ENCODE data around the gene THRA.

Gene THRA

GRCh38 chr17:40099619-40100418 is 37.1 kb downstream of the THRA start:
- no peak for DNase-seq (ENCODE audit: low read depth in 2 of 2)

DNA sequence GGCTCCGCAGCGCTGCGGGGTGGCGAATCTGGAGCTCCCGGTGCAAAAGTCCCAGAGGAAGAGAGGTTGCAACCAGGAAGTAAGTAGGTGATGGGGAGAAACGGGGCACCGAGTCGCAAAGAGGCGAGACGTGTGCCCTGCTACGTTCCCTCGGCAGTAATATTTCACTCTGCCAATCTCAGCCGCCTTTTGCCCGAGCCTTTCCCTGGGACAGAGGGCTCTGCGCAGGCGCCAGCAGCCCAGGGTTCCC is 37.6 kb downstream of the THRA start, which contains the start of gene NR1D1:
NR1D1 (minus strand) TSS at position 171 of the 250 bp plus-strand sequence. CDS start 495 bp downstream, outside the sequence.
- no peak for DNase-seq (ENCODE audit: low read depth in 2 of 2)

GRCh38 chr17:40100669-40101366 is 38.1 kb downstream of the THRA start:
- DNase-seq (ENCODE audit: low read depth in 2 of 2), result peak; percentile 75 to 76

- DNase-seq (ENCODE audit: low read depth in 2 of 2), result no peak
Measured at GRCh38 chr17:40101367-40102210, 38.8 kb downstream of the THRA start.

DNA sequence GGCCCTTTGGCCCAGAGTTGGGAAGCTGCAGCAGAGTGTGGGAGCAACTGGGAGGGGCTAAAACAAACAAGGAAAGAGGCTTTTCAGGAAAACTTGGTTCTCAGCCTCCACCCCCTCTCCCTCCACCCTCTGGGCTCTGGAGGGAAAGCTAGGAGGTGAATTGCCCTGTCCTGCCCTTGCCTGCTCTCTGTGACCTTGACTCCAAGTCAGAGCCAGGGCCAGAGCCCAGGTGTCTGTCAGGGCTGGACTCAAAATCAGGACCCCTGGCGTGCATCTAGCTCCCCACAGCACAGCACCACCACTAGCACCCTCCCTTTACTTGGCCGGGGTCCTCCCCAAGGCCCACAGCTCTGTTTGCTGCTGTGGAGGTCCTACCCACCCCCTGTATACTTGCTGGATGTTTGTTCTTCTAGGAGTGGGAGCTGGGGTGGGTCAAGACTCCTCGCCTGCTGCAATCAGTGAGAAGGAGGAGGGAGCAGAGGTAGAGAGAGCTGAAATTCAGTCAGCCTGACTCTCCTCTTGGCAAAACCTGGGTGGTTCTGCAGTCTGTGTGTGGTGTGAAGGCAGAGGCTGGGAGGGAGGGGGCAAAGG is 40.4 kb downstream of the THRA start:
- no peak for DNase-seq (ENCODE audit: low read depth in 2 of 2)

DNA sequence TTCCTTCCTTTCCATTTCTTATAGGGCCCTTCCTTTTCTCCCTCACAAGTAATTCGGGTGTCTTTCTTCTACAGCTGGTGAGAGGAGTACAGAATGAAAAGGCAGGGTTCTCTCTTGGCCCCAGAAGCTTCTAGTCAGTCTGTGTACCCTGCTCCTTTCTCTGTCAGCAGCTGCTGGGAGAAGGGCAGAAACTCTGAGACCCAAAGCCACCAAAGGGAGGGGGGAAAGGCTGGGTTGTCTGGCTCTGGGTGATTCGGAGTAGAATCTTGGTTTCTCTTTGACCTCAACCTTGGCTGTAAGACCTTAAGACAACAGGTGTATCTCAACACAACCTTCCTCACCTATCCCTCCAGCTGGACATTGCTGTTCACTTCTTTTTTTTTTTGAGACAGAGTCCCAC is 40.9 kb downstream of the THRA start:
- DNase-seq (ENCODE audit: low read depth in 2 of 2), result no peak

DNA sequence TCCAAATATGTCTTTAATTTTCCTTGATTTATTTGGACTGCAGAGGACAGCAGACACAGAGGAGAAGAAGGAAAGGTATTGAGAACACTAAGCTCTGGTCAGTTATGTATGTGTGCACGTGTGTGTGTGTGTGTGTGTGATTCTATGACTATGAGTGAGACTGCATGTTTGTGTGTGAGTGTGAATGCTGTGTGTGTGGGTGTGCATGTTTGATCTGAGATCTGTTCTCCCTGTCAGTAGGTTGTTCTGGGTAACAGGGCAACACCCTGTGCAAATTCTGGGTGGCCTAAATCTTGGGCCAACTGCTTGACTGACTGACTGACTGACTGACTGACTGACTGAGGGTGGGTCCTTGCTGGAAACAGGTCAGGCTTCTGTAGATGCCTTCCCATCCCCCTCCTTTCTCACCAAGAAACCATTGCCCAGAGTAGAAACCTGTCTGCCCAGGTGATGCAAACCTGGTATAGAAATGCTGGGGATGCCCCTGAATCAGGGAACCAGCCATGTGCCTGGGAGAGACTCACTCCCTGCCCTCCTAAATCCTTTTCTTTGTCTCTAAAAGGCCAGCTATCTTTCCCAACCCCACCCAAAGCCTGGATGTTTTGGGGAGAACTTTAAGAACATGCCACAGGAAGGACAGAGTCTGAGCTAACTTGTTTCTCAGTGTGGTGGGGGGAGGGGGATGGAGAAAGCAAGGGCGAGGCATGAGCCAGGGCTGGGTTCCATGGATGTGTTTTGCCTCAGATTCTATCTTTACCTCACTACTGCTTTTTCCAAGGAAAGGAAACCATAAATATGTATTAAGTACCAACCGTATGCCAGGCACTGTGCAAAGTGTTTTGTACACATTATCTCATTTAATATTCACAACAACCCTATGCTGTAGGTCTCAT is 42.1 kb downstream of the THRA start:
- no peak for DNase-seq (ENCODE audit: low read depth in 2 of 2)

- DNase-seq (ENCODE audit: low read depth in 2 of 2), result no peak
Measured at GRCh38 chr17:40105861-40106759, 43.3 kb downstream of the THRA start.

DNA sequence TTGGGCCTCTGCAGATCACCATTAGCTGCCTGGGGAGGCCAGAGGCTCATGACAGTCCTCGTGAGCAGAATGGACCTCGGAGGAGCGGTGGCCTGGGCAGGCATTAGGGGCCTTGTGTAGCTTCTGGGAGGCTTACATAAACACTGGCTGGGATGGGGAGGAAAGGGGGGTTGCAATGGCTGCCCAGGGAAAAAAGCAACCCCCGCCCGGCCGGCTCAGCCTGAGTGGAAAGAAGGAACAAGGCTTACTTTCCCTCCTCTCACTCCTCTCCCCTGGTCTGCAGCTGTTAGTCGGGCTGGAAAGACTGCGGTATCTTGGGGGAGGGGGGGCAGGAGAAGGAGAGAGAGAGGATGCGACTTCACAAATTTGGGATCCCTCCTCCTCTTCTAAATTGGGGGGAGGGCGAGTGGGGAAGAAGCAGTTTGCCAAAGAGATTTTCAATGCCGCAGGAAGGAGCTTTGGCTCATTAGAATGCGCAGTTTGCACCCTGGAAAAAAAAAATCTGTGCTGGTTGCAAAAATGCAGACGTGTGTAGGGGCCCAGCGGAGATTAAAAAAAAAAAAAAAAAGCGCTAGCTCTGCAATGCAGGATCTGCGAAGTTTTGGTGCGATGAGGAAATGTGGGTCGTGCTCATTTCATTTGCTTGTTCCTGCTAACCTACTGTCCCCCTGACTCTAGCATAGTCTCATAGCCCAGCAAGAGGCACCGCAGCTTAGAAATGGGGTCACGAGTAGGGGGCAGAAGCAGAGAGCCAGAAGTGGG is 44.2 kb downstream of the THRA start:
- DNase-seq (ENCODE audit: low read depth in 2 of 2), result no peak

- DNase-seq (ENCODE audit: low read depth in 2 of 2), result no peak
Measured at GRCh38 chr17:40107522-40108174, 44.9 kb downstream of the THRA start.

GRCh38 chr17:40108970-40109824 is 46.4 kb downstream of the THRA start:
- no peak for DNase-seq (ENCODE audit: low read depth in 2 of 2)

GRCh38 chr17:40110026-40110845 is 47.5 kb downstream of the THRA start:
- no peak for DNase-seq (ENCODE audit: low read depth in 2 of 2)

GRCh38 chr17:40111221-40112128 is 48.7 kb downstream of the THRA start:
- no peak for DNase-seq (ENCODE audit: low read depth in 2 of 2)

- no peak for DNase-seq (ENCODE audit: low read depth in 2 of 2)
Measured at GRCh38 chr17:40112191-40112711, 49.5 kb downstream of the THRA start.

GRCh38 chr17:40112718-40113109 is 49.9 kb downstream of the THRA start:
- DNase-seq (ENCODE audit: low read depth in 2 of 2), result no peak
